22Rv1 (cell line): ENCODE measurements around the gene ACKR3.

Source experiments
- H3K27ac ChIP-seq: fragments of 450-650 bp; 2 replicates; pipeline ENCODE4 v1.5.1; 2017
- CTCF ChIP-seq: fragments of 450-650 bp; IDR thresholded peaks from 2 replicates; pipeline ENCODE4 v1.5.1; 2017; ENCODE audit warnings: mild to moderate bottlenecking
- ZFX ChIP-seq: fragments of 450-650 bp; IDR thresholded peaks from 2 replicates; pipeline ENCODE4 v1.6.1; 2017; ENCODE audit warnings: antibody characterized with exemption, borderline replicate concordance

The ACKR3 gene

GRCh38 chr2:236541008-236541562 is 28.5 kb upstream of the ACKR3 start:
- TF ChIP-seq CTCF (no peak), ZFX (no peak)
- H3K27ac ChIP-seq = no peak overlapping the region

- TF ChIP-seq CTCF (no peak), ZFX (no peak)
- H3K27ac ChIP-seq = no peak overlapping the region
These were observed 25.3 kb upstream of the ACKR3 start for GRCh38 chr2:236544362-236544761.

GRCh38 chr2:236545248-236545658 is 24.4 kb upstream of the ACKR3 start:
- TF ChIP-seq ZFX (no peak), CTCF (no peak)
- H3K27ac ChIP-seq = no peak overlapping the region

- TF ChIP-seq CTCF (no peak), ZFX (no peak)
- H3K27ac ChIP-seq = no peak overlapping the region
These were observed 23.7 kb upstream of the ACKR3 start for GRCh38 chr2:236545814-236546480.

- no peak overlapping the region for H3K27ac ChIP-seq
- TF ChIP-seq ZFX (no peak), CTCF (no peak)
These were observed 23.0 kb upstream of the ACKR3 start for GRCh38 chr2:236546561-236547002.

GRCh38 chr2:236547725-236548124 is 21.9 kb upstream of the ACKR3 start:
- no peak for TF ChIP-seq ZFX
- no peak for TF ChIP-seq CTCF

GRCh38 chr2:236548179-236548921 is 21.3 kb upstream of the ACKR3 start:
- H3K27ac ChIP-seq = no peak overlapping the region
- TF ChIP-seq CTCF (no peak), ZFX (no peak)

More at GRCh38 chr2:236547725-236548124, 21.9 kb upstream of the ACKR3 start:
- H3K27ac ChIP-seq = no peak overlapping the region
